GM12801 (cell line): ENCODE data around the gene DSCAML1.

ENCODE experiments used
- TF ChIP-seq, protein P1 (sequence below): IDR thresholded peaks from one replicate; pipeline ENCODE4 v1.5.1; 2011; ENCODE audit warnings: control low read depth; ENCODE audit not compliant: insufficient read length; ENCODE audit errors: extremely low read depth

The DSCAML1 gene

DNA sequence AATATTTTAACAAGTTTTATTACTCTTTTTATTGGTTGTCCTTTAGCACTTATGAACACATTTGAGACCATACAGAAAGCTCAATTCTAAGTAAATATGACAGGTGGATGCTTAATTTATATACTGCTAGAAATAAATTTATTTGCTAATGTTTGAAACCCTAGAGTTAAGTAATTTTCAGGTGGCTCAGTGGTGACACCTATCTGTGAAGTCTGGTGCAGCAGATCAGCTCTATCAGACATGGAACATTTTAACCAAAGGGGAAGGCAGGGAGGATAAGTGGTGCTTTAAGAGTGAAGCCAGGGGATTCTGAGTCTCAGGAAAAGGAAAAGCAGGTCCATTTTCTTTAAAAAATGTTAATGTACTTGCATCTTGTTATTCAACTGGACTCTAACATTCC, 175.8 kb downstream of the DSCAML1 start:
- TF ChIP-seq, protein P1, sequence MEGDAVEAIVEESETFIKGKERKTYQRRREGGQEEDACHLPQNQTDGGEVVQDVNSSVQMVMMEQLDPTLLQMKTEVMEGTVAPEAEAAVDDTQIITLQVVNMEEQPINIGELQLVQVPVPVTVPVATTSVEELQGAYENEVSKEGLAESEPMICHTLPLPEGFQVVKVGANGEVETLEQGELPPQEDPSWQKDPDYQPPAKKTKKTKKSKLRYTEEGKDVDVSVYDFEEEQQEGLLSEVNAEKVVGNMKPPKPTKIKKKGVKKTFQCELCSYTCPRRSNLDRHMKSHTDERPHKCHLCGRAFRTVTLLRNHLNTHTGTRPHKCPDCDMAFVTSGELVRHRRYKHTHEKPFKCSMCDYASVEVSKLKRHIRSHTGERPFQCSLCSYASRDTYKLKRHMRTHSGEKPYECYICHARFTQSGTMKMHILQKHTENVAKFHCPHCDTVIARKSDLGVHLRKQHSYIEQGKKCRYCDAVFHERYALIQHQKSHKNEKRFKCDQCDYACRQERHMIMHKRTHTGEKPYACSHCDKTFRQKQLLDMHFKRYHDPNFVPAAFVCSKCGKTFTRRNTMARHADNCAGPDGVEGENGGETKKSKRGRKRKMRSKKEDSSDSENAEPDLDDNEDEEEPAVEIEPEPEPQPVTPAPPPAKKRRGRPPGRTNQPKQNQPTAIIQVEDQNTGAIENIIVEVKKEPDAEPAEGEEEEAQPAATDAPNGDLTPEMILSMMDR, result no peak

DNA sequence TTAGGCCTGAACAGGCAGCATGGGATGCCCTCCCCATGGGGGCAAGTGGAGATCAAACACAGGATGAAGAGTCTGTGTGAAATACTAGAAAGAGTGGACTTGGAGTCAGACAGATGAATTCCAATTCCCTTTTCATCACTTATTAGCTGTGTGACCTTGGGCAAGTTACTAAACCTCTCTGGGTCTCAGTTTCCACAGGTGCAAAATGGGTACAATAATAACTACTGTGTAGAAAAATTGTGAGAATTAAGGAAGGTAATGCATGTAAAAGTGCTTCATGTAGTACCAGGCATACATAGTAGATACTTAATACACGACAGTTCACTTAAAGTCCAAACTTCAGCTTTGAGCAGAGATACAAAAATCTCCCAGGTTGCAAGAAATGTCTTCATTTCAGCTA, 176.4 kb downstream of the DSCAML1 start:
- TF ChIP-seq, protein P1, result no peak

DNA sequence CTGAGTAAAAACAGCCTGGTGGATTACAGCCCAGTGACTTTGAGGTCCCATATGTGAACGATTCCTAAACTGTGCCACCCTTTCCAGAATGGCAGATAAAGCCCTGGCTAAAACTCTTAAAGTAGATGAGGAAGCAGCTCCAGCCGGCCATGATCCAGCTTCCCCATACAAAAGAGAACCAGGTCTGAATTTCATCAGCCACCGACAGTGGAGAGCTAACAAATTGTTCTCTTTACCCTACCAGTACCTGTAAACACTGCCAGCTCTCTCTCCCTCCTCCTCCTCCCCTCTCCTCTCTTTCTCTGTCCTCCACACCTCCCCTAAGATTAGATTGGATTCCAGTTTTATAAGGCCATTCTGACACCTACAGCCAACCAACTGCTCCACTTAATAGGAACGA, 176.9 kb downstream of the DSCAML1 start:
- TF ChIP-seq, protein P1, result no peak

DNA sequence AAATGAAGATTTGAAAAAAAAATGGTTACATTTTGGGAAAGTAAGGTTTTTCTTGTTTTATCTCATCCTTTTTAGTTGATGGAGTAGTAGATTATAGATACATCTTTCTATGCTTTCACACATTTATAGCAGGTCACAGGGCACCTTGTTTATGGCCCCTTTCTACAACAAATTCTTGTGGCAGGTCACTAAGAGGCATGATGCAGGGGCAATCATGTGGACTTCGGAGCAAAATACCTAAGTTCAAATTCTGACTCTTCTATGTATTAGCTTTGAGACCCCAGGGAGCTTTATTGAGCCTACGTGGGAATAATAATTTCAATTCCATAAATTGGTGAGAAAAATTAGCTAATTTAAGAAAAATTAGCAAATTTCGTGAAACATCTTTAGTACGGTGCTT, 177.4 kb downstream of the DSCAML1 start:
- TF ChIP-seq, protein P1, result no peak

DNA sequence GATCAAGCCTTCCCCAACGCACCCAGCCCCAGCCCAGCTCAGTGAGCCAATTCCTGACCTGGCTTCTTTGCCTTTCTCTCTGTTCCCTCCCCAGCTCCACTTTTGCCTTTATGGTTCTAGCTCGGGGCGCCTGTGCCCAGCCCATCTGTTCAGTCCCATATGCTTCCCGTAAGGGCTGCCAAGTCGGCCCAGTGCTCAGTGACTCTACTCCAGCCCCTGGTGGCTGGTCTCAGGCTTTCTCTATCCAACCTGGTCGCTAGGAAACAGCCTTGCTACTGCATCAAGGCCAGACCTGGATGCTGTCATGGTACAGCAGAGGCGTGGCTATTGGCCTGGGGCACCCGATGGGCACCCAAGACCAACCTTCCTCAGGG, 178.0 kb downstream of the DSCAML1 start:
- TF ChIP-seq, protein P1, result no peak

DNA sequence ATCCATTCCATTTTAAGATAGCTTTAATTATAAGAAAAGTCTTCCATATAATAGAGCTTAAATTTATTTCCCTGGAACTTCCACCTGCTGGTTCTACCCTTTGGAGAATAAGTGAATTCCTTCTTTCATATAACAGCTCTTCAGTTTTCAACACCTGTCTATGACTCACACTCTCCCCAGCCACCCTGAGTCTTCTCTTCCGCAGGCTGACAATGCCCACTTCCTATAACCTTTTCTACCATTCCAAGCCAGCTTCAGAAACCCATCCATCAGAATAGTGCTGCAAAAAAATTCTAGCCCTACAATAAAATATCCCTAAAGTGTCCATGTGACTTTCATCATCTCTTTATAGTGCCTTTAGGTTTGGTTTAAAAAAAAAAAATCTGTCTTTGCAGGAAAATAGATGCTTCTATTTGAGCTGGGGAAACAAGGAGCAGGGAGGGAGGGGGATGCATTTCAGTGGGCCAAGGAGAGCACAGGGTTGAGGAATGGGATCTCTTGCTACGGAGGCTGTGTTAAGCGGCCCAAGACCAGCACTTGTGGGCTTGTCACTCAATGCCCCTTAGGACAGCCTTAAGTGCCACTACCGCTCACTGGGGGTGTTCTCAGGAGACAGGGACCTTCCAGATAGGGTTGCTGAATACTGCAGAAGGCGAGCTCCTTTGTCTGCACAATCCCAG, 178.6 kb downstream of the DSCAML1 start:
- TF ChIP-seq, protein P1, result no peak

DNA sequence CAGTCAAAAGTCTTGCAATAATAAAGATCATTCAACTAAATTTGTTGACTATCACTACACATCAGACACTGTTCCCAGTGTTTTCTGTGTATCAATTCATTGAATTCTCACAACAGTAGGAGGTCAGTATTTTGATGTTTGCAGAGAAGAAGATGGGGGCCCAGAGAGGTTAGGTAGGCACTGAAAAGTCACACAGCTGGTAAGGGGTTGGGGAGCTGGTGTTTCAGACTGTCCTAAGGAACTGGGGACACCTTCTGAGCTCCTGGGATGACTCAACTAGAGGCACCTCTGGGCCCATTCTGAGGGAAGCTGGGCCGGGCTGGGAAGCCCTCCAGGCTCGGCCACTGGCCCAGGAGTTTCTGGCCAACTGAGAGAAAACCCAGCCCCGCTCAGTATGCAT, 180.0 kb downstream of the DSCAML1 start:
- TF ChIP-seq, protein P1, result no peak
